Ascending aorta (tissue), 2 donors: Measurements from ENCODE around the gene CD7. TPM values are rescaled to one million over a fixed set of nuclear protein-coding genes. Genes with fewer than 3 reads are reported as not detected.
A peak's percentile ranks its signal among the peaks of the same experiment; 100 is the strongest.

ENCODE experiments used
- DNase-seq, 2 donors: peaks; one replicate each; pipeline ENCODE4 v3.0.0-alpha.2; 2019; ENCODE audit warnings: low spot score in 2 of 2
- H3K27ac ChIP-seq, 2 donors: fragments of 200-600 bp; sonication (generic); one replicate each; pipeline ENCODE4 v1.5.1; 2016 to 2017; ENCODE audit warnings: mild to moderate bottlenecking in 1 of 2
- H3K27me3 ChIP-seq: fragments of 200-600 bp; sonication (generic); one replicate; pipeline ENCODE4 v1.5.1; 2017
- H3K36me3 ChIP-seq, 2 donors: fragments of 200-600 bp; sonication (generic); one replicate each; pipeline ENCODE4 v1.5.1; 2016
- H3K4me1 ChIP-seq, 2 donors: fragments of 200-600 bp; sonication (generic); one replicate each; pipeline ENCODE4 v1.5.1; 2016 to 2017; ENCODE audit warnings: mild to moderate bottlenecking in 1 of 2
- H3K4me3 ChIP-seq, 2 donors: fragments of 200-600 bp; sonication (generic); one replicate each; pipeline ENCODE4 v1.5.1; 2016 to 2017; ENCODE audit warnings: mild to moderate bottlenecking in 1 of 2
- H3K9me3 ChIP-seq, 2 donors: fragments of 200-600 bp; sonication (generic); one replicate each; pipeline ENCODE4 v1.5.1; 2016
- intact Hi-C: fragments of 100-400 bp; cut with DNase I; formaldehyde crosslinking; loops from one replicate; pipeline ENCODE4 v1.15.1; 2023
- total RNA-seq: library from RNA; depleted of rRNA; stranded (reverse); fragments of >200 nt; gene quantifications from one replicate; pipeline ENCODE4 v1.1.0, GENCODE V29; 2016
- TF ChIP-seq, protein P1 (sequence below), 3 experiments: fragments of 200-600 bp in 2 of 3; fragments of 450-650 bp in 1 of 3; sonication (generic) in 2 of 3; IDR thresholded peaks; one replicate each; pipeline ENCODE4 v1.5.1; 2016 to 2019; ENCODE audit warnings: antibody characterized with exemption in 3 of 3, mild to moderate bottlenecking in 1 of 3, moderate library complexity in 1 of 3

CD7 gene
- total RNA-seq, 1 donor from 2014 or later: 6.7 TPM

DNA sequence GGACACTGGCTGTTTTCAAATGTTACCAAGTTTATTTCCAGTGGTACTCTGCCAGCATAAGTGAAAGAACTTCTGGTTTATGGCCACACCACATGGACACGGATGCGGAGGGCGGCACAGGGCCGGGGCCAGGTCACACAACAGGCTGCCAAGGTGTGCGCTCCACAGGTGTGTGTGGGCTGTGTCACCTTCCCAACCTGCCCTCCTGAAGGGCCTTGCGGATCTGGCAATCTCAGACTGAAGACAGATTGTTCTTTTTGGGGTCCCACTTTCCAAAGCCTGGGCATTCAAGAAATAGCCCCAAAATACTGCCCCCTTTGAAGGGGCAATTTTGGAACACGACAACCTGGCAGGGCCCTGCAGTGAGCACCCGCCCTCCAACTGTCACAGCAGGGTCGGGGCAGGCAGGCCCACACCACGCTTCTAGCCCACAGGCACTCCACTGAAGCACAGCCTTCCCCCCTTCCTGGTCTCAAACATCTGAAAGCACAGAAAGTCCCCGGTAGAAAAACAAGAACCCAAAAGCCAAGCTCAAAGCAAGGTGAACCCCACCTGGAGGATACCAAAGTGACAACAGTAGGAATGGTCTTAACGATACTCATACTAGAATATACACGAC lies 47.4 kb downstream of the CD7 start:
- Histone ChIP-seq H3K36me3 (peaks cover 23 to 41% of the 10 kb centered on the region in 2 donors), H3K27ac (peak overlapping the region; percentile 29 to 51), H3K4me3 (no peak overlapping the region), H3K4me1 (peaks cover 20 to 46% of the 10 kb centered on the region in 2 donors), H3K9me3 (no peaks in the 10 kb centered on the region), H3K27me3 (no peaks in the 10 kb centered on the region)
- intact Hi-C loops: no loop called here
- TF ChIP-seq, protein P1, sequence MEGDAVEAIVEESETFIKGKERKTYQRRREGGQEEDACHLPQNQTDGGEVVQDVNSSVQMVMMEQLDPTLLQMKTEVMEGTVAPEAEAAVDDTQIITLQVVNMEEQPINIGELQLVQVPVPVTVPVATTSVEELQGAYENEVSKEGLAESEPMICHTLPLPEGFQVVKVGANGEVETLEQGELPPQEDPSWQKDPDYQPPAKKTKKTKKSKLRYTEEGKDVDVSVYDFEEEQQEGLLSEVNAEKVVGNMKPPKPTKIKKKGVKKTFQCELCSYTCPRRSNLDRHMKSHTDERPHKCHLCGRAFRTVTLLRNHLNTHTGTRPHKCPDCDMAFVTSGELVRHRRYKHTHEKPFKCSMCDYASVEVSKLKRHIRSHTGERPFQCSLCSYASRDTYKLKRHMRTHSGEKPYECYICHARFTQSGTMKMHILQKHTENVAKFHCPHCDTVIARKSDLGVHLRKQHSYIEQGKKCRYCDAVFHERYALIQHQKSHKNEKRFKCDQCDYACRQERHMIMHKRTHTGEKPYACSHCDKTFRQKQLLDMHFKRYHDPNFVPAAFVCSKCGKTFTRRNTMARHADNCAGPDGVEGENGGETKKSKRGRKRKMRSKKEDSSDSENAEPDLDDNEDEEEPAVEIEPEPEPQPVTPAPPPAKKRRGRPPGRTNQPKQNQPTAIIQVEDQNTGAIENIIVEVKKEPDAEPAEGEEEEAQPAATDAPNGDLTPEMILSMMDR (IDR thresholded peaks at IDR 0.05): no peak
- no peak for DNase-seq

DNA sequence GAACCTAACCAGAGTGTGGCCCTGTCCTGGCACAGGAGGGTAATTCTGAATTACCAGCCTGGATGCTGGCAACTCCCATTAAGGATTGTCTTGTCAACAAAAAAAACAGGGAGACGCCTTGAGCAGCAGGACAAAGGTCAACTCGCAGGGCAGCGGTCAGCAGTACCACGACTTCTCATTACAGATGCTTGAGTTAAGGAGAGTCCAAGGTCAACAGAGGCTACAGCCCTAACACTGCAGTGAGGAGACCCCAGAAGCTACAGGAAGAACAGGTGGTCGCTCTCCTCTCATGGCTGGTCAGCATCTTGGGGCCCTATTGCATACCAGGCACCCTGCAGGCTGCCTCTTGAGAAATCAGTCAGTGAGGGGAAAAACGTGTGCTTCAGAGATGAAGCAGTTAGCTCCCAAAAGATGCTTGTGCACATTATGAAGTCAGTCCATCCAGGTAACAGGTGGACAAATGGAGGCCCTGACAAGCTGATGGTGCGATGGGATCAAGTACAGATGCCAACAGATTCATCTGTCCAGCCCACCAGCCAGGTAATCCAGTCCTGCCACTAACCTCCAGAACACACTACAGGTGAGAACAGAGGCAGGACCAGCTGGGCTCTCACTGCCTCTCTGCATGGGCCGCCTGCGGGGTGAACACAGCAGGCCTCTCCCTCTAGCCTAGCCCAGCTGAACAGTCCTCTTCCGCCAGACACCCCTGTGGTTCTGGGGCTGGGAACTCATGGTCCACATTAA lies 48.1 kb downstream of the CD7 start:
- TF ChIP-seq, protein P1 (IDR thresholded peaks at IDR 0.05): no peak
- Histone ChIP-seq H3K9me3 (no peaks in the 10 kb centered on the region), H3K27ac (peak overlapping the region; percentile 29 to 61), H3K36me3 (peaks cover 30 to 48% of the 10 kb centered on the region in 2 donors), H3K27me3 (no peaks in the 10 kb centered on the region), H3K4me1 (peaks cover 20 to 45% of the 10 kb centered on the region in 2 donors), H3K4me3 (no peak overlapping the region)
- intact Hi-C loops: no loop called here
- no peak for DNase-seq

DNA sequence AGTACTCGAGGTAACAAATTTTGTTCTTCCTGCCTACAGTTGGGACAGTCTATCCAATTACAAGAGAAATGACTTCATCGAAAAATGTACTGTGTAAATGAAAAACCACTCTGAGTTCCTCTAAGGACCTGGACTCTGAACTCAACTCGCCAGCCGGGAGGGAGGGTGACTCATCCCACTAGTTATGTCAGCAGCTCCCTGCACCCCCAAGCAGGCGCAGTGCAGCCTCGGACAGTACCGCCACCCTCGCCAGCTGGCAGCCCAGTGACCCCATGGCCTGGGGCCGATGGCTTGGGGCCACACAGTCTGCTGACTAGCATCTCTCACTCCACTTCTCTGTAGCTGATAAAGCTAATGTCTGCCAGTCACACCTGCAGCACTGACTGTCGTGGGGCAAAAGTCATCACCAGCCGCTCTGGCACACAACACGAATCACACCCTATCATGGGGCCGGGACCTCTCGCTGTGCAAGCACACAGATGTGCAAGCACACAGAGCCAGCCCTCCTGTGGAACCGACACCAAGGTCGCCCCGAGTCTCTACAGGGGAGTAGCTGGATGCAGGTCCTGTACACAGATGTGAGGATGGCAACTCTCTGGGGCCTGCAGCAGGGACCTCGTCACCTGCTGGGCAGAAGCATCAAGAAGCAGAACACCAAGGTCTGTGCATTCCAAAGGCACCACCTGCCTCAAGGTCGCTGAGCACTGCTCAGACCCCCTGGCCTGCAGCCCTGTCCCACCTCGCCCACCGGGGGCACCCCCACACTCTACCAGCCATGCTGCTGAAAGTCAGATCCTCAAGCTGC lies 49.6 kb downstream of the CD7 start:
- Histone ChIP-seq H3K4me3 (peak overlapping the region; percentile 5 to 40), H3K9me3 (no peaks in the 10 kb centered on the region), H3K36me3 (peaks cover 45 to 63% of the 10 kb centered on the region in 2 donors), H3K27ac (peak overlapping the region; percentile 91 to 92), H3K27me3 (no peaks in the 10 kb centered on the region), H3K4me1 (peaks cover 17 to 38% of the 10 kb centered on the region in 2 donors)
- TF ChIP-seq, protein P1 (IDR thresholded peaks at IDR 0.05): no peak
- peak; percentile 91 to 97 for DNase-seq
- intact Hi-C loops: loop anchor here (1.0 kb wide), 2 partner anchors 24 to 31 kb away; no protein-coding TSS in a partner anchor

DNA sequence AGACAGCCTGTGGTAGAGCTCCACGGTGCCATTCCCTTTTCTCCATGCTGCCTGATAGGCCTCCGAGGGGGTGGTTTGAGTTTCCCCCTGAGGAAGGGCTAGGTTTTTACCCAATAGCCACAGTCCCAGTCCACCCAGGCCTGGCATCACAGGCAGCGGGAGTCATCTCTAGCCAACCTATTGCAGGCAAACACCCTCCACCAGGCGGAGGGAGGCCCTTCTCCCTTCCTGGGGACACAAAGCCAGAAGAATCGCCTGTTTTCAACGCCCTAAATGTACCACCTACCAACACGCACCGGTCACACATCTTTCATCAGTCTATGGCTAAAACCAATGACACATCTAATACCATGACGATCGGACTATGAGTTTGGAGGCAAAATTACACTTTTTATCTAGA lies 51.3 kb downstream of the CD7 start:
- Histone ChIP-seq H3K27ac (peak overlapping the region; percentile 91 to 92), H3K9me3 (no peaks in the 10 kb centered on the region), H3K4me1 (peaks cover 13 to 29% of the 10 kb centered on the region in 2 donors), H3K4me3 (no peak overlapping the region), H3K27me3 (no peaks in the 10 kb centered on the region), H3K36me3 (peaks cover 50 to 70% of the 10 kb centered on the region in 2 donors)
- TF ChIP-seq, protein P1 (IDR thresholded peaks at IDR 0.05): no peak
- DNase-seq: no peak
- intact Hi-C loops: no loop called here

Other genes starting within 250 kb of the CD7 start
- gene FASN, start 219.4 kb downstream of the CD7 start, total RNA-seq: 90.9 TPM
- gene CCDC57, start 104.8 kb downstream of the CD7 start, total RNA-seq: 12.8 TPM
- 253 TPM for gene SLC16A3, start 88.6 kb downstream of the CD7 start, total RNA-seq
- gene CSNK1D, start 43.9 kb downstream of the CD7 start, total RNA-seq: 86.8 TPM
- gene SECTM1, start 16.2 kb upstream of the CD7 start, total RNA-seq: 49.5 TPM
- gene TEX19, start 41.6 kb upstream of the CD7 start, total RNA-seq: not detected
- not detected for gene UTS2R, start 54.2 kb upstream of the CD7 start, total RNA-seq
- gene HEXD, start 100.7 kb upstream of the CD7 start, total RNA-seq: 40.4 TPM
- 36.6 TPM for gene OGFOD3, start 101.0 kb upstream of the CD7 start, total RNA-seq
- gene CYBC1, start 133.1 kb upstream of the CD7 start, total RNA-seq: 124 TPM
- gene NARF, start 141.1 kb upstream of the CD7 start, total RNA-seq: 38.3 TPM
- 131 TPM for gene FOXK2, start 202.1 kb upstream of the CD7 start, total RNA-seq